Measurements from ENCODE around the gene MORF4L2. TPM values are rescaled to one million over a fixed set of nuclear protein-coding genes. Genes with fewer than 3 reads are reported as not detected.
A peak's percentile ranks its signal among the peaks of the same experiment; 100 is the strongest.
"Not testable (repeated sequence)": the region's sequence is repeated elsewhere in the genome, so short reads cannot be mapped to it uniquely, and the experiment has no call there.

MORF4L2 gene
- total RNA-seq, 1 donor from 2014 or later = 514 TPM

GRCh38 chrX:103656617-103657016 lies 29.9 kb downstream of the MORF4L2 start:
- H2AFZ ChIP-seq (ENCODE audit: low read depth, low read length) = no peak overlapping the region
- no peak overlapping the region for H3K9ac ChIP-seq (ENCODE audit: low read length)
- H3K4me3 ChIP-seq (ENCODE audit: insufficient read depth, low read depth, low read length) = no peak overlapping the region
- H3K4me1 ChIP-seq (ENCODE audit: insufficient read depth, low read length) = peaks cover 2% of the 10 kb centered on the region
- no peak overlapping the region for H3K4me3 Mint-ChIP-seq (ENCODE audit: unreplicated experiment)
- DNase-seq (ENCODE audit: low read depth) = peak; percentile 59
- H3K36me3 Mint-ChIP-seq (ENCODE audit: low read depth, unreplicated experiment) = no peaks in the 10 kb centered on the region
- H3K4me1 Mint-ChIP-seq (ENCODE audit: low read depth, unreplicated experiment) = no peaks in the 10 kb centered on the region
- no peak for TF ChIP-seq EZH2 (IDR thresholded peaks at IDR 0.05; ENCODE audit: insufficient read depth, low read length)
- TF ChIP-seq CTCF (IDR thresholded peaks at IDR 0.05; ENCODE audit: insufficient read depth, low read depth, low read length) = no peak
- FAIRE-seq = peak; percentile 94
- H3K27me3 Mint-ChIP-seq (ENCODE audit: low read depth, unreplicated experiment) = no peaks in the 10 kb centered on the region
- no peak overlapping the region for H3K27ac Mint-ChIP-seq (ENCODE audit: unreplicated experiment)
- no peaks in the 10 kb centered on the region for H4K20me1 ChIP-seq (ENCODE audit: insufficient read depth, low read length)
- no peaks in the 10 kb centered on the region for H3K79me2 ChIP-seq (ENCODE audit: insufficient read depth, low read length)
- H3K4me2 ChIP-seq (ENCODE audit: low read length) = peak overlapping the region; percentile 6
- H3K9me3 ChIP-seq (ENCODE audit: insufficient read depth, low read depth, low read length) = no peaks in the 10 kb centered on the region
- H3K27ac ChIP-seq (ENCODE audit: low read depth, low read length) = peak overlapping the region; percentile 72
- H3K27me3 ChIP-seq (ENCODE audit: insufficient read depth, low read length) = no peaks in the 10 kb centered on the region
- H3K36me3 ChIP-seq (ENCODE audit: insufficient read depth, low read length) = no peaks in the 10 kb centered on the region
- no peaks in the 10 kb centered on the region for H3K9me3 Mint-ChIP-seq (ENCODE audit: unreplicated experiment)

- DNase-seq (ENCODE audit: low read depth) = peak; percentile 14
- not testable (repeated sequence) for H3K27me3 ChIP-seq (ENCODE audit: insufficient read depth, low read length); H4K20me1 ChIP-seq (ENCODE audit: insufficient read depth, low read length); H3K4me3 ChIP-seq (ENCODE audit: insufficient read depth, low read depth, low read length); H3K9ac ChIP-seq (ENCODE audit: low read length); H3K9me3 ChIP-seq (ENCODE audit: insufficient read depth, low read depth, low read length); FAIRE-seq; H3K4me2 ChIP-seq (ENCODE audit: low read length); H3K9me3 Mint-ChIP-seq (ENCODE audit: unreplicated experiment); H3K36me3 ChIP-seq (ENCODE audit: insufficient read depth, low read length); H3K4me3 Mint-ChIP-seq (ENCODE audit: unreplicated experiment); H3K79me2 ChIP-seq (ENCODE audit: insufficient read depth, low read length); H3K27ac Mint-ChIP-seq (ENCODE audit: unreplicated experiment); H2AFZ ChIP-seq (ENCODE audit: low read depth, low read length); H3K27me3 Mint-ChIP-seq (ENCODE audit: low read depth, unreplicated experiment); H3K4me1 ChIP-seq (ENCODE audit: insufficient read depth, low read length); H3K36me3 Mint-ChIP-seq (ENCODE audit: low read depth, unreplicated experiment); H3K4me1 Mint-ChIP-seq (ENCODE audit: low read depth, unreplicated experiment)
- peak overlapping the region; percentile 67 for H3K27ac ChIP-seq (ENCODE audit: low read depth, low read length)
Observed at GRCh38 chrX:103655230-103656000, 31.1 kb downstream of the MORF4L2 start.

- DNase-seq (ENCODE audit: low read depth) = no peak
- H3K27me3 Mint-ChIP-seq (ENCODE audit: low read depth, unreplicated experiment) = no peaks in the 10 kb centered on the region
- no peak overlapping the region for H3K27ac ChIP-seq (ENCODE audit: low read depth, low read length)
- H2AFZ ChIP-seq (ENCODE audit: low read depth, low read length) = no peak overlapping the region
- no peaks in the 10 kb centered on the region for H3K9me3 ChIP-seq (ENCODE audit: insufficient read depth, low read depth, low read length)
- H3K4me2 ChIP-seq (ENCODE audit: low read length) = no peak overlapping the region
- no peaks in the 10 kb centered on the region for H3K36me3 Mint-ChIP-seq (ENCODE audit: low read depth, unreplicated experiment)
- H3K27ac Mint-ChIP-seq (ENCODE audit: unreplicated experiment) = no peak overlapping the region
- no peaks in the 10 kb centered on the region for H4K20me1 ChIP-seq (ENCODE audit: insufficient read depth, low read length)
- no peak overlapping the region for H3K9ac ChIP-seq (ENCODE audit: low read length)
- no peak overlapping the region for H3K4me3 ChIP-seq (ENCODE audit: insufficient read depth, low read depth, low read length)
- no peaks in the 10 kb centered on the region for H3K27me3 ChIP-seq (ENCODE audit: insufficient read depth, low read length)
- H3K79me2 ChIP-seq (ENCODE audit: insufficient read depth, low read length) = no peaks in the 10 kb centered on the region
- FAIRE-seq = peak; percentile 97
- no peaks in the 10 kb centered on the region for H3K4me1 Mint-ChIP-seq (ENCODE audit: low read depth, unreplicated experiment)
- peaks cover 2% of the 10 kb centered on the region for H3K4me1 ChIP-seq (ENCODE audit: insufficient read depth, low read length)
- H3K4me3 Mint-ChIP-seq (ENCODE audit: unreplicated experiment) = no peak overlapping the region
- no peaks in the 10 kb centered on the region for H3K36me3 ChIP-seq (ENCODE audit: insufficient read depth, low read length)
- H3K9me3 Mint-ChIP-seq (ENCODE audit: unreplicated experiment) = no peaks in the 10 kb centered on the region
- TF ChIP-seq CTCF (IDR thresholded peaks at IDR 0.05; ENCODE audit: insufficient read depth, low read depth, low read length) (no peak), EZH2 (IDR thresholded peaks at IDR 0.05; ENCODE audit: insufficient read depth, low read length) (no peak)
Observed at GRCh38 chrX:103651151-103651773, 35.2 kb downstream of the MORF4L2 start.

Measured in astrocyte (in vitro differentiated cells and primary cell).